Naive thymus-derived CD8-positive, alpha-beta T cell (primary cell): ENCODE results near the gene KLF14. TPM values are rescaled to one million over a fixed set of nuclear protein-coding genes. Genes with fewer than 3 reads are reported as not detected.
"Not testable (repeated sequence)": the region's sequence is repeated elsewhere in the genome, so short reads cannot be mapped to it uniquely, and the experiment has no call there.

Experiments
- ATAC-seq, 2 donors: fragments of 150-1000 bp; cut with Tn5 transposase in 1 of 2; sonication (Bioruptor Pico), chemical (Tn5 transposase) in 1 of 2; 1 replicate in 1 of 2; 2 replicates in 1 of 2; pipeline ENCODE4 v1.10.0; 2021; ENCODE audit warnings: mild to moderate bottlenecking in 2 of 2, moderate library complexity in 2 of 2
- POLR2A ChIA-PET: fragments of 350-600 bp; sonication (Branson Sonifier 250); formaldehyde crosslinking; loops from one replicate; lab custom pipeline; 2021; ENCODE audit warnings: antibody characterized with exemption; lab: Charles Lee
- DNase-seq, 10 donors: peaks; one replicate each; pipeline versions ENCODE4 v3.0.0 to v3.0.0-alpha.2; 2020 to 2022
- H3K27ac Mint-ChIP-seq, 10 donors: one replicate each; pipeline ENCODE4 v1.8.0; 2020 to 2022; ENCODE audit warnings: mild to moderate bottlenecking in 10 of 10, mixed read lengths in 10 of 10, moderate library complexity in 4 of 10, inconsistent platforms in 1 of 10
- H3K27me3 Mint-ChIP-seq, 5 donors: one replicate each; pipeline ENCODE4 v1.8.0; 2021 to 2022; ENCODE audit warnings: mixed read lengths in 5 of 5
- H3K36me3 Mint-ChIP-seq, 3 donors: one replicate each; pipeline ENCODE4 v1.8.0; 2020 to 2022; ENCODE audit warnings: mixed read lengths in 3 of 3, mild to moderate bottlenecking in 2 of 3, inconsistent platforms in 1 of 3
- H3K4me1 Mint-ChIP-seq, 4 donors: one replicate each; pipeline ENCODE4 v1.8.0; 2021 to 2022; ENCODE audit warnings: mixed read lengths in 4 of 4
- H3K4me3 Mint-ChIP-seq, 10 donors: one replicate each; pipeline ENCODE4 v1.8.0; 2020 to 2022; ENCODE audit warnings: mild to moderate bottlenecking in 10 of 10, mixed read lengths in 10 of 10, moderate library complexity in 6 of 10, inconsistent platforms in 1 of 10
- H3K9me3 Mint-ChIP-seq, 9 donors: one replicate each; pipeline ENCODE4 v1.8.0; 2020 to 2022; ENCODE audit warnings: mixed read lengths in 9 of 9, mild to moderate bottlenecking in 3 of 9, inconsistent platforms in 1 of 9, moderate library complexity in 1 of 9
- polyA plus RNA-seq, 3 donors: library from polyadenylated mRNA; unstranded; fragments of 300-500 nt; fragmentation: Illumina TruSeq; gene quantifications; one replicate each; pipeline ENCODE4 v1.2.3, GENCODE V29; 2021
- total RNA-seq, 8 experiments: library from RNA in 2 of 8; stranded (reverse) in 2 of 8; gene quantifications; one replicate each; pipeline ENCODE4 v1.2.3 and lab custom pipeline; 2021 to 2026

Gene KLF14
- total and polyA plus RNA-seq, 5 experiments from 2014 or later = not detected

- peaks cover 0 to 21% (median 4%) of the 10 kb centered on the region in 9 donors for H3K9me3 Mint-ChIP-seq
- H3K4me3 Mint-ChIP-seq = no peak overlapping the region
- H3K4me1 Mint-ChIP-seq = no peaks in the 10 kb centered on the region
- ATAC-seq = no peak
- POLR2A ChIA-PET = no interaction called here
- peaks cover 14 to 32% (median 21%) of the 10 kb centered on the region in 5 donors for H3K27me3 Mint-ChIP-seq
- no peak overlapping the region for H3K27ac Mint-ChIP-seq
- no peak for DNase-seq
- peaks cover 0 to 14% (median 0%) of the 10 kb centered on the region in 3 donors for H3K36me3 Mint-ChIP-seq
Observed at GRCh38 chr7:130703851-130704250, 30.2 kb downstream of the KLF14 start.

GRCh38 chr7:130701650-130702049, 32.4 kb downstream of the KLF14 start:
- Mint-ChIP-seq H3K27me3 (peaks cover 8 to 21% (median 12%) of the 10 kb centered on the region in 5 donors), H3K27ac (no peak overlapping the region), H3K36me3 (peaks cover 0 to 9% (median 0%) of the 10 kb centered on the region in 3 donors), H3K9me3 (peaks cover 0 to 13% (median 2%) of the 10 kb centered on the region in 9 donors), H3K4me1 (no peaks in the 10 kb centered on the region), H3K4me3 (no peak overlapping the region)
- no peak for DNase-seq
- POLR2A ChIA-PET = interaction anchor here (0.7 kb wide), 1 partner anchor 496 kb away, joined by 3 read pairs; no protein-coding TSS in a partner anchor
- ATAC-seq = no peak

- POLR2A ChIA-PET = no interaction called here
- H3K4me1 Mint-ChIP-seq = no peaks in the 10 kb centered on the region
- DNase-seq (no peak), ATAC-seq (no peak)
- peaks cover 0 to 5% (median 0%) of the 10 kb centered on the region in 9 donors for H3K9me3 Mint-ChIP-seq
- H3K36me3 Mint-ChIP-seq = no peaks in the 10 kb centered on the region
- no peak overlapping the region for H3K4me3 Mint-ChIP-seq
- H3K27ac Mint-ChIP-seq = no peak overlapping the region
- peaks cover 2 to 15% (median 3%) of the 10 kb centered on the region in 5 donors for H3K27me3 Mint-ChIP-seq
Observed at GRCh38 chr7:130700760-130701159, 33.2 kb downstream of the KLF14 start.

GRCh38 chr7:130699686-130700085, 34.3 kb downstream of the KLF14 start:
- no peak overlapping the region for H3K4me3 Mint-ChIP-seq

GRCh38 chr7:130697820-130698219, 36.2 kb downstream of the KLF14 start:
- POLR2A ChIA-PET = no interaction called here
- Mint-ChIP-seq H3K27ac (no peak overlapping the region), H3K36me3 (no peaks in the 10 kb centered on the region), H3K9me3 (no peaks in the 10 kb centered on the region), H3K4me1 (no peaks in the 10 kb centered on the region), H3K4me3 (no peak overlapping the region), H3K27me3 (peaks cover 0 to 11% (median 4%) of the 10 kb centered on the region in 5 donors)
- DNase-seq = no peak
- ATAC-seq = no peak

More at GRCh38 chr7:130699686-130700085, 34.3 kb downstream of the KLF14 start:
- DNase-seq (no peak), ATAC-seq (no peak)
- POLR2A ChIA-PET = no interaction called here
- Mint-ChIP-seq H3K36me3 (no peaks in the 10 kb centered on the region), H3K27ac (no peak overlapping the region), H3K27me3 (peaks cover 0 to 16% (median 4%) of the 10 kb centered on the region in 5 donors), H3K9me3 (peaks cover 0 to 5% (median 0%) of the 10 kb centered on the region in 9 donors), H3K4me1 (no peaks in the 10 kb centered on the region)

GRCh38 chr7:130695840-130696239, 38.2 kb downstream of the KLF14 start:
- H3K9me3 Mint-ChIP-seq = peaks cover 5 to 19% (median 15%) of the 10 kb centered on the region in 9 donors
- no peak overlapping the region for H3K27ac Mint-ChIP-seq
- ATAC-seq (no peak), DNase-seq (no peak)
- H3K27me3 Mint-ChIP-seq = peaks cover 0 to 8% (median 5%) of the 10 kb centered on the region in 5 donors
- no peak overlapping the region for H3K4me3 Mint-ChIP-seq
- peaks cover 0 to 15% (median 7%) of the 10 kb centered on the region in 3 donors for H3K36me3 Mint-ChIP-seq
- POLR2A ChIA-PET = no interaction called here
- no peaks in the 10 kb centered on the region for H3K4me1 Mint-ChIP-seq

GRCh38 chr7:130692396-130692795, 41.6 kb downstream of the KLF14 start:
- POLR2A ChIA-PET, H3K27me3 Mint-ChIP-seq, DNase-seq, H3K27ac Mint-ChIP-seq, H3K4me1 Mint-ChIP-seq, H3K4me3 Mint-ChIP-seq, ATAC-seq: not testable (repeated sequence)
- peaks cover 0 to 15% (median 7%) of the 10 kb centered on the region in 3 donors for H3K36me3 Mint-ChIP-seq
- peaks cover 5 to 26% (median 16%) of the 10 kb centered on the region in 9 donors for H3K9me3 Mint-ChIP-seq

- ATAC-seq (no peak), DNase-seq (no peak)
- Mint-ChIP-seq H3K27ac (no peak overlapping the region), H3K36me3 (peaks cover 0 to 20% (median 7%) of the 10 kb centered on the region in 3 donors), H3K4me3 (no peak overlapping the region), H3K4me1 (no peaks in the 10 kb centered on the region), H3K27me3 (peaks cover 0 to 6% (median 2%) of the 10 kb centered on the region in 5 donors), H3K9me3 (peaks cover 5 to 28% (median 21%) of the 10 kb centered on the region in 9 donors)
- POLR2A ChIA-PET = no interaction called here
Observed at GRCh38 chr7:130689683-130690082, 44.3 kb downstream of the KLF14 start.

- H3K36me3 Mint-ChIP-seq = peaks cover 0 to 9% (median 0%) of the 10 kb centered on the region in 3 donors
- no peak for ATAC-seq
- H3K4me3 Mint-ChIP-seq = no peak overlapping the region
- H3K4me1 Mint-ChIP-seq = no peaks in the 10 kb centered on the region
- H3K27me3 Mint-ChIP-seq = peaks cover 3 to 11% (median 4%) of the 10 kb centered on the region in 5 donors
- no peak for DNase-seq
- POLR2A ChIA-PET = no interaction called here
- H3K9me3 Mint-ChIP-seq = peaks cover 0 to 12% (median 0%) of the 10 kb centered on the region in 9 donors
- no peak overlapping the region for H3K27ac Mint-ChIP-seq
Observed at GRCh38 chr7:130683026-130683425, 51.0 kb downstream of the KLF14 start.

Other genes with a start within 250 kb of the KLF14 start
- gene MEST, start 242.1 kb downstream of the KLF14 start, total RNA-seq = 10 to 100 TPM; 15.9 to 16.1 TPM
- 10 to 100 TPM; 27.6 to 57.4 (median 44.6) TPM for gene MEST, start 242.1 kb downstream of the KLF14 start, polyA plus RNA-seq
- gene COPG2, start 65.5 kb downstream of the KLF14 start, total RNA-seq = 10 to 100 TPM; 11.5 to 11.9 TPM
- 1 to 10 TPM; 1.9 to 6.5 (median 3.0) TPM for gene COPG2, start 65.5 kb downstream of the KLF14 start, polyA plus RNA-seq
- not detected for gene TSGA13, start 47.7 kb downstream of the KLF14 start, total RNA-seq
- gene TSGA13, start 47.7 kb downstream of the KLF14 start, polyA plus RNA-seq = not detected